ENCODE data around the gene EFCAB12.
"Not testable (repeated sequence)": the region's sequence is repeated elsewhere in the genome, so short reads cannot be mapped to it uniquely, and the experiment has no call there.

- not testable (repeated sequence) for TF ChIP-seq CTCF (IDR thresholded peaks at IDR 0.05 in 4 of 5, conservative IDR thresholded peaks at IDR 0.05 in 1 of 5); POLR2A (IDR thresholded peaks at IDR 0.05)
These were observed 15.2 kb downstream of the EFCAB12 start for GRCh38 chr3:129413238-129413637.

All from gastrocnemius medialis (tissue), 4 donors.